Activated CD4-positive, alpha-beta T cell treated with anti-CD3 and anti-CD28 coated beads, Interleukin-2, Interleukin-6, amounts not matched to agents 100 ng/mL and 50 ng/mL, durations not matched to agents 16 hours and 8 hours (primary cell): ENCODE data around the gene CAPN8.

Source experiments
- DNase-seq: peaks from one replicate; pipeline ENCODE4 v3.0.0-alpha.2; 2020

CAPN8 gene

GRCh38 chr1:223653431-223653830, 12.1 kb downstream of the CAPN8 start:
- DNase-seq = no peak

GRCh38 chr1:223653015-223653414, 12.5 kb downstream of the CAPN8 start:
- no peak for DNase-seq

GRCh38 chr1:223652436-223652941, 13.0 kb downstream of the CAPN8 start:
- no peak for DNase-seq

- no peak for DNase-seq
These were observed 14.1 kb downstream of the CAPN8 start for GRCh38 chr1:223651291-223651991.

- no peak for DNase-seq
These were observed 15.0 kb downstream of the CAPN8 start for GRCh38 chr1:223650465-223650864.

GRCh38 chr1:223649222-223649621, 16.3 kb downstream of the CAPN8 start:
- no peak for DNase-seq

GRCh38 chr1:223647249-223647648, 18.3 kb downstream of the CAPN8 start:
- no peak for DNase-seq

- DNase-seq = no peak
These were observed 19.6 kb downstream of the CAPN8 start for GRCh38 chr1:223645903-223646302.

GRCh38 chr1:223642237-223642636, 23.3 kb downstream of the CAPN8 start:
- DNase-seq = no peak

- no peak for DNase-seq
These were observed 23.9 kb downstream of the CAPN8 start for GRCh38 chr1:223641523-223642039.

- peak; percentile 32 for DNase-seq
These were observed 26.2 kb downstream of the CAPN8 start for GRCh38 chr1:223639331-223639749.

- no peak for DNase-seq
These were observed 30.3 kb downstream of the CAPN8 start for GRCh38 chr1:223635236-223635635.

GRCh38 chr1:223634423-223634822, 31.1 kb downstream of the CAPN8 start:
- DNase-seq = no peak

GRCh38 chr1:223631956-223632355, 33.5 kb downstream of the CAPN8 start:
- DNase-seq = no peak

- DNase-seq = no peak
These were observed 34.0 kb downstream of the CAPN8 start for GRCh38 chr1:223631473-223631872.

GRCh38 chr1:223629126-223629457, 36.4 kb downstream of the CAPN8 start:
- DNase-seq = no peak

GRCh38 chr1:223628233-223629125, 37.0 kb downstream of the CAPN8 start:
- peak; percentile 52 for DNase-seq

GRCh38 chr1:223622132-223622842, 43.2 kb downstream of the CAPN8 start:
- no peak for DNase-seq

GRCh38 chr1:223621312-223621734, 44.2 kb downstream of the CAPN8 start:
- peak; percentile 61 for DNase-seq

GRCh38 chr1:223620297-223620897, 45.1 kb downstream of the CAPN8 start:
- DNase-seq = no peak

- DNase-seq = no peak
These were observed 46.8 kb downstream of the CAPN8 start for GRCh38 chr1:223618680-223619079.

GRCh38 chr1:223617323-223618070, 48.0 kb downstream of the CAPN8 start:
- DNase-seq = no peak
